CD4-positive, alpha-beta T cell (primary cell): ENCODE results near the gene DOCK6. TPM values are rescaled to one million over a fixed set of nuclear protein-coding genes. Genes with fewer than 3 reads are reported as not detected.

Experiments
- ATAC-seq: fragments of 200-7000 bp; cut with Tn5 transposase; one replicate; pipeline ENCODE4 v1.10.0; 2022; ENCODE audit warnings: mild to moderate bottlenecking; ENCODE audit not compliant: poor library complexity
- CTCF ChIA-PET: fragments of 350-600 bp; sonication (Branson Sonifier 250); formaldehyde crosslinking; loops from one replicate; lab custom pipeline; 2021; ENCODE audit warnings: antibody characterized with exemption, inconsistent platforms; lab: Charles Lee
- POLR2A ChIA-PET: fragments of 350-600 bp; sonication (Branson Sonifier 250); formaldehyde crosslinking; loops from one replicate; lab custom pipeline; 2021; ENCODE audit warnings: antibody characterized with exemption, inconsistent platforms; lab: Charles Lee
- DNase-seq, 14 experiments: peaks; one replicate each; pipeline ENCODE4 v3.0.0-alpha.2; 2013 to 2020; ENCODE audit warnings: mixed read lengths in 2 of 14
- H3K27ac ChIP-seq, 2 donors: one replicate each; pipeline versions ENCODE4 v1.5.1 to v1.7.0; 2013; ENCODE audit warnings: low read length in 2 of 2, low read depth in 1 of 2, mild to moderate bottlenecking in 1 of 2
- H3K27me3 ChIP-seq, 2 experiments: 1 replicate in 1 of 2; 2 replicates in 1 of 2; pipeline versions ENCODE4 v1.6.1 to v1.7.0; 2013; ENCODE audit warnings: low read length in 2 of 2, control low read depth in 1 of 2, mild to moderate bottlenecking in 1 of 2, moderate library complexity in 1 of 2; ENCODE audit not compliant: insufficient read depth in 2 of 2, control insufficient read depth in 1 of 2
- H3K36me3 ChIP-seq: one replicate; pipeline ENCODE4 v1.6.1; 2013; ENCODE audit warnings: low read length, control low read depth; ENCODE audit not compliant: insufficient read depth
- H3K4me1 ChIP-seq: one replicate; pipeline ENCODE4 v1.6.1; 2013; ENCODE audit warnings: low read length, control low read depth; ENCODE audit not compliant: insufficient read depth
- H3K4me3 ChIP-seq: one replicate; pipeline ENCODE4 v1.5.1; 2013; ENCODE audit warnings: mild to moderate bottlenecking, low read length, moderate library complexity
- H3K9me3 ChIP-seq, 2 experiments: 1 replicate in 1 of 2; 2 replicates in 1 of 2; pipeline versions ENCODE4 v1.6.1 to v1.7.0; 2013; ENCODE audit warnings: low read length in 2 of 2, mild to moderate bottlenecking in 2 of 2, control low read depth in 1 of 2, moderate library complexity in 1 of 2; ENCODE audit not compliant: control insufficient read depth in 1 of 2, insufficient read depth in 1 of 2
- H3K27ac Mint-ChIP-seq: one replicate; pipeline ENCODE4 v1.8.0; 2020; ENCODE audit warnings: mixed read lengths
- H3K27me3 Mint-ChIP-seq: one replicate; pipeline ENCODE4 v1.8.0; 2021; ENCODE audit warnings: mixed read lengths
- H3K36me3 Mint-ChIP-seq: one replicate; pipeline ENCODE4 v1.8.0; 2021; ENCODE audit warnings: low read depth, mixed read lengths
- H3K4me1 Mint-ChIP-seq: one replicate; pipeline ENCODE4 v1.8.0; 2021; ENCODE audit warnings: low read depth, mixed read lengths
- H3K4me3 Mint-ChIP-seq: one replicate; pipeline ENCODE4 v1.8.0; 2020; ENCODE audit warnings: mild to moderate bottlenecking, mixed read lengths
- H3K9me3 Mint-ChIP-seq: one replicate; pipeline ENCODE4 v1.8.0; 2020; ENCODE audit warnings: mixed read lengths
- CTCF ChIP-seq: fragments of 200-600 bp; IDR thresholded peaks from one replicate; pipeline ENCODE4 v1.8.0; 2022; ENCODE audit warnings: antibody characterized with exemption, mild to moderate bottlenecking
- intact Hi-C, 2 experiments: fragments of 100-400 bp; cut with DNase I in 1 of 2; cut with micrococcal nuclease in 1 of 2; formaldehyde crosslinking; loops; one replicate each; pipeline versions ENCODE4 v1.15.1 to v1.9.0; 2023 to 2025; cut with DNase I, micrococcal nuclease
- total RNA-seq, 174 experiments: library from RNA in 2 of 174; stranded (reverse) in 2 of 174; gene quantifications; one replicate each; pipeline ENCODE4 v1.2.3 and lab custom pipeline; 2021 to 2026

DOCK6 gene
- total RNA-seq, 2 experiments from 2014 or later, result 0.14 to 0.38 TPM

GRCh38 chr19:11281356-11282049, 19.2 kb upstream of the DOCK6 start:
- POLR2A ChIA-PET, result no interaction called here
- no peak for DNase-seq
- intact Hi-C loops, result no loop called here
- peaks cover 21 to 46% of the 10 kb centered on the region in 2 experiments for H3K9me3 ChIP-seq
- no peaks in the 10 kb centered on the region for H3K9me3 Mint-ChIP-seq
- no peak overlapping the region for H3K27ac Mint-ChIP-seq
- peaks cover 22% of the 10 kb centered on the region for H3K4me1 ChIP-seq
- H3K36me3 Mint-ChIP-seq, result no peaks in the 10 kb centered on the region
- H3K27me3 Mint-ChIP-seq, result peaks cover 57% of the 10 kb centered on the region
- H3K4me1 Mint-ChIP-seq, result peaks cover 15% of the 10 kb centered on the region
- H3K36me3 ChIP-seq, result no peaks in the 10 kb centered on the region
- no peak for ATAC-seq
- H3K4me3 Mint-ChIP-seq, result no peak overlapping the region
- no peak overlapping the region for H3K4me3 ChIP-seq
- H3K27me3 ChIP-seq, result peaks cover 18 to 23% of the 10 kb centered on the region in 2 experiments
- no peak for TF ChIP-seq CTCF
- H3K27ac ChIP-seq, result no peak overlapping the region
- CTCF ChIA-PET, result no interaction called here

GRCh38 chr19:11279505-11280236, 17.3 kb upstream of the DOCK6 start:
- CTCF ChIA-PET, result no interaction called here
- peak overlapping the region; percentile 35 for H3K4me3 Mint-ChIP-seq
- peak; percentile 91 for ATAC-seq

GRCh38 chr19:11278670-11279069, 16.3 kb upstream of the DOCK6 start:
- ChIA-PET CTCF (no interaction called here), POLR2A (no interaction called here)
- H3K9me3 Mint-ChIP-seq, result no peaks in the 10 kb centered on the region

More at GRCh38 chr19:11279505-11280236, 17.3 kb upstream of the DOCK6 start:
- Histone ChIP-seq H3K4me3 (no peak overlapping the region), H3K27ac (no peak overlapping the region), H3K36me3 (no peaks in the 10 kb centered on the region), H3K4me1 (peaks cover 22% of the 10 kb centered on the region), H3K9me3 (peaks cover 21 to 47% of the 10 kb centered on the region in 2 experiments), H3K27me3 (peaks cover 25 to 26% of the 10 kb centered on the region in 2 experiments)
- H3K36me3 Mint-ChIP-seq, result no peaks in the 10 kb centered on the region
- no peaks in the 10 kb centered on the region for H3K9me3 Mint-ChIP-seq
- peaks cover 58% of the 10 kb centered on the region for H3K27me3 Mint-ChIP-seq
- TF ChIP-seq CTCF, result no peak
- peak in 12 of 14 experiments; percentile 7 to 84 (median 34) for DNase-seq
- H3K27ac Mint-ChIP-seq, result peak overlapping the region; percentile 24
- intact Hi-C loops, result no loop called here
- H3K4me1 Mint-ChIP-seq, result peaks cover 15% of the 10 kb centered on the region
- POLR2A ChIA-PET, result interaction anchor here (0.6 kb wide), 1 partner anchor 529 kb away, joined by 3 read pairs; no protein-coding TSS in a partner anchor

More at GRCh38 chr19:11278670-11279069, 16.3 kb upstream of the DOCK6 start:
- no peak for TF ChIP-seq CTCF
- no peak overlapping the region for H3K27ac Mint-ChIP-seq
- Histone ChIP-seq H3K27me3 (peaks cover 29% of the 10 kb centered on the region in 2 experiments), H3K4me3 (no peak overlapping the region), H3K27ac (no peak overlapping the region), H3K36me3 (no peaks in the 10 kb centered on the region), H3K4me1 (peaks cover 22% of the 10 kb centered on the region), H3K9me3 (peaks cover 21 to 50% of the 10 kb centered on the region in 2 experiments)
- H3K27me3 Mint-ChIP-seq, result peaks cover 56% of the 10 kb centered on the region
- intact Hi-C loops, result no loop called here
- H3K4me1 Mint-ChIP-seq, result peaks cover 15% of the 10 kb centered on the region
- no peak overlapping the region for H3K4me3 Mint-ChIP-seq
- ATAC-seq (no peak), DNase-seq (no peak)
- H3K36me3 Mint-ChIP-seq, result no peaks in the 10 kb centered on the region
